K562 (cell line): ENCODE results near the gene ZNF816. TPM values are rescaled to one million over a fixed set of nuclear protein-coding genes. Genes with fewer than 3 reads are reported as not detected.

Experiments
- BRD9 ChIP-seq: fragments of 450-650 bp; IDR thresholded peaks from 2 replicates; pipeline ENCODE4 v1.6.1; 2018; ENCODE audit warnings: low read depth; ENCODE audit not compliant: partially characterized antibody
- CREB5 ChIP-seq: fragments of 250-450 bp; sonication (Bioruptor Pico); IDR thresholded peaks from 2 replicates; pipeline ENCODE4 v1.5.0; 2020; ENCODE audit warnings: mild to moderate bottlenecking
- CREBBP ChIP-seq: IDR thresholded peaks from one replicate; pipeline ENCODE4 v1.6.1; 2012; ENCODE audit warnings: low read depth, mild to moderate bottlenecking, control low read depth, inconsistent platforms, low read length
- CREM ChIP-seq: IDR thresholded peaks from 2 replicates; pipeline ENCODE4 v1.6.1; 2014; ENCODE audit warnings: antibody characterized with exemption, low read depth
- ESRRB ChIP-seq: fragments of 250-450 bp; sonication (Bioruptor Pico); IDR thresholded peaks from 2 replicates; pipeline ENCODE4 v1.5.0; 2020; ENCODE audit warnings: mild to moderate bottlenecking, moderate library complexity, borderline replicate concordance
- EWSR1 ChIP-seq: fragments of 450-650 bp; IDR thresholded peaks from 2 replicates; pipeline ENCODE4 v1.6.1; 2018; ENCODE audit warnings: borderline replicate concordance, mild to moderate bottlenecking, low read depth, moderate library complexity; ENCODE audit not compliant: partially characterized antibody
- HDAC8 ChIP-seq: fragments of 450-650 bp; IDR thresholded peaks from 2 replicates; pipeline ENCODE4 v1.6.1; 2016; ENCODE audit warnings: mild to moderate bottlenecking, missing genetic modification characterization, moderate library complexity, missing compliant biosample characterization
- HIVEP1 ChIP-seq: fragments of 250-450 bp; sonication (Bioruptor Pico); IDR thresholded peaks from 2 replicates; pipeline ENCODE4 v1.4.0; 2020; ENCODE audit warnings: mild to moderate bottlenecking
- ID3 ChIP-seq, 2 experiments: fragments of 250-450 bp in 1 of 2; fragments of 450-650 bp in 1 of 2; sonication (Bioruptor Pico) in 1 of 2; IDR thresholded peaks; 2 replicates each; pipeline versions ENCODE4 v1.6.1 to v1.8.0; 2016 to 2021; ENCODE audit warnings: mild to moderate bottlenecking in 2 of 2, moderate library complexity in 2 of 2, missing compliant biosample characterization in 1 of 2, missing genetic modification characterization in 1 of 2
- KLF16 ChIP-seq: IDR thresholded peaks from 2 replicates; pipeline ENCODE4 v1.6.1; 2016; ENCODE audit warnings: antibody characterized with exemption
- NR2F6 ChIP-seq: fragments of 450-650 bp; formaldehyde crosslinking; IDR thresholded peaks from 2 replicates; pipeline ENCODE4 v1.4.0; 2020; ENCODE audit warnings: mild to moderate bottlenecking
- POLR2A ChIP-seq: fragments of 450-650 bp; conservative IDR thresholded peaks from 2 replicates; pipeline ENCODE4 v1.6.1; 2016
- PRDM10 ChIP-seq: fragments of 450-650 bp; IDR thresholded peaks from 2 replicates; pipeline ENCODE4 v1.6.1; 2018; ENCODE audit not compliant: partially characterized antibody
- RBM25 ChIP-seq: fragments of 200-400 bp; formaldehyde crosslinking; IDR thresholded peaks from 2 replicates; pipeline ENCODE4 v1.6.1; 2018; ENCODE audit warnings: low read length, low read depth, moderate library complexity; ENCODE audit not compliant: severe bottlenecking
- SMAD2 ChIP-seq: fragments of 150-350 bp; IDR thresholded peaks from 2 replicates; pipeline ENCODE4 v1.6.1; 2014; ENCODE audit warnings: low read depth, mild to moderate bottlenecking, low read length
- TRIM24 ChIP-seq, 2 experiments: fragments of 450-650 bp; IDR thresholded peaks; 2 replicates each; pipeline ENCODE4 v1.6.1; 2016
- ZBTB49 ChIP-seq: sonication (generic); formaldehyde crosslinking; IDR thresholded peaks from 2 replicates; pipeline ENCODE4 v1.8.0; 2022; ENCODE audit warnings: missing genetic modification reagents, mild to moderate bottlenecking, borderline replicate concordance
- ZNF224 ChIP-seq: sonication (generic); formaldehyde crosslinking; IDR thresholded peaks from 2 replicates; pipeline ENCODE4 v1.8.0; 2022; ENCODE audit warnings: mild to moderate bottlenecking, missing genetic modification reagents
- ZNF436 ChIP-seq: fragments of 250-450, 450-650 bp; sonication (Bioruptor Pico); formaldehyde crosslinking; IDR thresholded peaks from 2 replicates; pipeline ENCODE4 v1.7.0; 2020; ENCODE audit warnings: mild to moderate bottlenecking
- ZNF77 ChIP-seq: fragments of 250-450 bp; sonication (Bioruptor Pico); IDR thresholded peaks from 2 replicates; pipeline ENCODE4 v1.5.0; 2020
- ZNF830 ChIP-seq: fragments of 250-450 bp; sonication (Bioruptor Pico); IDR thresholded peaks from 2 replicates; pipeline ENCODE4 v1.5.0; 2021; ENCODE audit warnings: mild to moderate bottlenecking
- polyA plus RNA-seq, 8 experiments: library from polyadenylated mRNA; depleted of rRNA in 4 of 8; stranded (reverse) in 5 of 8; unstranded in 3 of 8; fragments of >200 nt; fragmentation: Nextera tagmentation in 2 of 8; fragmentation: Illumina TruSeq in 1 of 8; extraction: Ambion mirVana in 2 of 8; extraction: Trizol in 1 of 8; gene quantifications; 2 replicates each; pipeline versions ENCODE4 v1.2.1 to v1.2.3, GENCODE V29; 2011 to 2014; ENCODE audit warnings: inconsistent platforms in 1 of 8, missing spikeins in 1 of 8
- total RNA-seq, 7 experiments: library from RNA; depleted of rRNA in 6 of 7; stranded (reverse); fragments of >200 nt in 6 of 7; fragmentation: Illumina TruSeq in 2 of 7; extraction: Trizol in 2 of 7; gene quantifications; 2 replicates each; pipeline versions ENCODE4 v1.2.1 to v1.2.3, GENCODE V29; 2011 to 2021; ENCODE audit warnings: low replicate concordance in 1 of 7

Gene ZNF816
- total and polyA plus RNA-seq, 9 of the 15 experiments (the other 6 are each of a cell fraction or from before 2014, with no cell fraction given) = 8.6 to 23.4 (median 13.0) TPM

- TF ChIP-seq PRDM10 = no peak
- no peak for TF ChIP-seq ESRRB (CRISPR knock-in tag)
- TF ChIP-seq ZNF77 (CRISPR knock-in tag) = no peak
- TF ChIP-seq SMAD2 = no peak
- TF ChIP-seq ZBTB49 (CRISPR knock-in tag) = no peak
- no peak for TF ChIP-seq CREM
- TF ChIP-seq ID3 (CRISPR knock-in tag; IDR thresholded peaks at IDR 0.05) = no peak
- no peak for TF ChIP-seq ID3 (tag; IDR thresholded peaks at IDR 0.05)
- TF ChIP-seq NR2F6 = no peak
- TF ChIP-seq KLF16 = no peak
- TF ChIP-seq HIVEP1 (CRISPR knock-in tag) = no peak
- no peak for TF ChIP-seq HDAC8 (tag)
- TF ChIP-seq ZNF436 = no peak
- TF ChIP-seq TRIM24 (IDR thresholded peaks at IDR 0.05) = no peak
- TF ChIP-seq BRD9 = no peak
- peak; percentile 61; the same call in 1 of the 2 replicates for TF ChIP-seq POLR2A
- TF ChIP-seq CREB5 = no peak
- TF ChIP-seq ZNF224 (CRISPR knock-in tag) = no peak
- TF ChIP-seq RBM25 = no peak
- TF ChIP-seq ZNF830 (CRISPR knock-in tag) = no peak
- no peak for TF ChIP-seq EWSR1
- no peak for TF ChIP-seq CREBBP
Measured at GRCh38 chr19:52993342-52994178, 30.9 kb upstream of the ZNF816 start (continued).
